Measurements from ENCODE around the gene ZFP91.

DNA sequence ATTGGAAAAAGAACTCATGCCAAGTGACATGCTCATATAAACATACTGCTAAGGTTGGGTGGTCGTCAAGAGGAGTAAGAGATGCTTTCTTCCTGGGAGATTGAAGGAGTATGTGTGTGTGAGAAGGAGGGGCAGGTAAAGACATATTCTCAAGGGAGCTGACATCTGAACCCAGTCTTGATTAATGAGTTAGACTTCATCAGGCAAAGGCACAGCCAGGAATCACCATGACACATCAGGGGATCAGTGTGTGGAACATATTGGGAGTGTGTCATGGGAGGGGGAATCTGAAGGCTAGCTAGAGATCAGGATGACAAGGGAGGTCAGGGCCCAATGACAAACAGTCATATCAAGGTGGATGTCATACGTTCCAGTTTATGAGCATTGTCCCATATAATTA is 58.5 kb downstream of the ZFP91 start:
- TF ChIP-seq, protein P1, sequence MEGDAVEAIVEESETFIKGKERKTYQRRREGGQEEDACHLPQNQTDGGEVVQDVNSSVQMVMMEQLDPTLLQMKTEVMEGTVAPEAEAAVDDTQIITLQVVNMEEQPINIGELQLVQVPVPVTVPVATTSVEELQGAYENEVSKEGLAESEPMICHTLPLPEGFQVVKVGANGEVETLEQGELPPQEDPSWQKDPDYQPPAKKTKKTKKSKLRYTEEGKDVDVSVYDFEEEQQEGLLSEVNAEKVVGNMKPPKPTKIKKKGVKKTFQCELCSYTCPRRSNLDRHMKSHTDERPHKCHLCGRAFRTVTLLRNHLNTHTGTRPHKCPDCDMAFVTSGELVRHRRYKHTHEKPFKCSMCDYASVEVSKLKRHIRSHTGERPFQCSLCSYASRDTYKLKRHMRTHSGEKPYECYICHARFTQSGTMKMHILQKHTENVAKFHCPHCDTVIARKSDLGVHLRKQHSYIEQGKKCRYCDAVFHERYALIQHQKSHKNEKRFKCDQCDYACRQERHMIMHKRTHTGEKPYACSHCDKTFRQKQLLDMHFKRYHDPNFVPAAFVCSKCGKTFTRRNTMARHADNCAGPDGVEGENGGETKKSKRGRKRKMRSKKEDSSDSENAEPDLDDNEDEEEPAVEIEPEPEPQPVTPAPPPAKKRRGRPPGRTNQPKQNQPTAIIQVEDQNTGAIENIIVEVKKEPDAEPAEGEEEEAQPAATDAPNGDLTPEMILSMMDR (IDR thresholded peaks at IDR 0.05): no peak
- TF ChIP-seq POLR2A (IDR thresholded peaks at IDR 0.05): no peak
